Mesendoderm (in vitro differentiated cells): ENCODE data around the gene CGN.

Experiments
- DNase-seq: peaks from one replicate; pipeline ENCODE4 v3.0.0; 2013
- H2AK5ac ChIP-seq: 2 replicates; pipeline ENCODE4 v1.6.1; 2013; ENCODE audit warnings: low read length, inconsistent platforms
- H2BK120ac ChIP-seq: 2 replicates; pipeline ENCODE4 v1.6.1; 2013; ENCODE audit warnings: low read depth, mild to moderate bottlenecking, low read length, moderate library complexity, mixed read lengths
- H2BK15ac ChIP-seq: replicated peaks from 2 replicates; pipeline ENCODE4 v1.6.1; 2013; ENCODE audit warnings: low read depth, mild to moderate bottlenecking, moderate library complexity
- H2BK5ac ChIP-seq: 2 replicates; pipeline ENCODE4 v1.6.1; 2013; ENCODE audit warnings: low read length, inconsistent platforms
- H3K18ac ChIP-seq: 2 replicates; pipeline ENCODE4 v1.6.1; 2013; ENCODE audit warnings: mild to moderate bottlenecking, low read length, mixed read lengths
- H3K23ac ChIP-seq: one replicate; pipeline ENCODE4 v1.6.1; 2013; ENCODE audit warnings: low read length
- H3K27ac ChIP-seq: 2 replicates; pipeline ENCODE4 v1.5.1; 2013; ENCODE audit warnings: low read depth, mild to moderate bottlenecking, inconsistent platforms, low read length, moderate library complexity
- H3K27me3 ChIP-seq: 2 replicates; pipeline ENCODE4 v1.6.1; 2013; ENCODE audit warnings: low read length, control low read depth, mild to moderate bottlenecking, inconsistent platforms; ENCODE audit not compliant: insufficient read depth, poor library complexity
- H3K36me3 ChIP-seq: 2 replicates; pipeline ENCODE4 v1.6.1; 2013; ENCODE audit warnings: low read length, inconsistent platforms; ENCODE audit not compliant: control insufficient read depth, insufficient read depth
- H3K4ac ChIP-seq: one replicate; pipeline ENCODE4 v1.6.1; 2013; ENCODE audit warnings: low read depth, mild to moderate bottlenecking, low read length, moderate library complexity
- H3K4me1 ChIP-seq: 2 replicates; pipeline ENCODE4 v1.6.1; 2013; ENCODE audit warnings: low read depth, low read length, inconsistent platforms; ENCODE audit not compliant: control insufficient read depth
- H3K4me2 ChIP-seq: 2 replicates; pipeline ENCODE4 v1.6.1; 2013; ENCODE audit warnings: low read length
- H3K4me3 ChIP-seq: 2 replicates; pipeline ENCODE4 v1.5.1; 2013; ENCODE audit warnings: mild to moderate bottlenecking, low read length
- H3K56ac ChIP-seq: one replicate; pipeline ENCODE4 v1.6.1; 2013; ENCODE audit warnings: low read length
- H3K79me1 ChIP-seq: 2 replicates; pipeline ENCODE4 v1.6.1; 2013; ENCODE audit warnings: low read length, inconsistent platforms
- H3K79me2 ChIP-seq: 2 replicates; pipeline ENCODE4 v1.6.1; 2013; ENCODE audit warnings: mild to moderate bottlenecking, low read length; ENCODE audit not compliant: control insufficient read depth, insufficient read depth
- H3K9ac ChIP-seq: 2 replicates; pipeline ENCODE4 v1.6.1; 2013; ENCODE audit warnings: low read length, inconsistent platforms
- H4K5ac ChIP-seq: one replicate; pipeline ENCODE4 v1.6.1; 2013; ENCODE audit warnings: low read length
- H4K8ac ChIP-seq: one replicate; pipeline ENCODE4 v1.6.1; 2013; ENCODE audit warnings: low read depth, mild to moderate bottlenecking, control low read depth, low read length, moderate library complexity
- WGBS: extraction: QIAGEN DNeasy Blood & Tissue Kit; methylation state at CpG from one replicate; pipeline ENCODE4 v1.1.7; 2013; ENCODE audit warnings: low lambda C conversion rate, missing lambda C conversion rate; ENCODE audit not compliant: insufficient coverage; ENCODE audit errors: extremely low coverage; 5-methylcytosine and 5-hydroxymethylcytosine counted together

Gene CGN

DNA sequence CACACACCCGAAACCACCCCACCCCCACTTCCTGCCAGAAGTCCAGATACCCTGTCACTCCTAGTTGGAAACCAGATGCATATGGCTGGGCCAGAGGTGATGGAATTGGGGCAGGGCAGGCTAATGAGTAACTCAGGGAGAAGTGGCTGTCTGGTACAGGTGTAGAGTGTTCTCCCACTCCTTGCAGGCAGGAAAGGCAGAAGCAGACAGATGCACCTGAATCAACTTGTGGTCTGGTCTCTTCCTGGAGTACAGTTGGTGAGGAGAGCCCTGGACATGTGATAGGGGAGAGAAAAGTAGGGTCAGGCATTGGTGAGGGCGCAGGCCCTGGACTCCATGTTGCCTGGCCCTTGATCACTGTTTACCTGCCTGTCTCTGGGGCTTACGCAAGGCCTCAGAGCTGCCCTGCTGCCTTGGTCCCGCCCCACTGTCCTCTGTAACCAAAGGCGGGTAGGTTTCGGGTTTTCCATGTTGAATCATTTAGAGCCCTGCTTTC is 2.5 kb downstream of the CGN start:
- Histone ChIP-seq H4K5ac (no peak overlapping the region), H3K18ac (peak overlapping the region; percentile 28), H4K8ac (no peak overlapping the region), H3K79me1 (peaks cover 2% of the 10 kb centered on the region), H3K4me2 (peak overlapping the region; percentile 1), H2AK5ac (no peak overlapping the region), H3K4me3 (no peak overlapping the region), H2BK120ac (no peak overlapping the region), H3K36me3 (no peaks in the 10 kb centered on the region), H3K23ac (no peak overlapping the region), H3K56ac (peak overlapping the region; percentile 61), H3K4me1 (peaks cover 22% of the 10 kb centered on the region), H3K79me2 (no peaks in the 10 kb centered on the region), H2BK15ac (no peak overlapping the region), H3K4ac (no peak overlapping the region), H3K9ac (peak overlapping the region; percentile 4), H2BK5ac (peak overlapping the region; percentile 10), H3K27me3 (no peaks in the 10 kb centered on the region), H3K27ac (peak overlapping the region; percentile 22)
- no CpG with 5 or more reads among the region's 6 CpGs for WGBS
- peak; percentile 80 for DNase-seq

DNA sequence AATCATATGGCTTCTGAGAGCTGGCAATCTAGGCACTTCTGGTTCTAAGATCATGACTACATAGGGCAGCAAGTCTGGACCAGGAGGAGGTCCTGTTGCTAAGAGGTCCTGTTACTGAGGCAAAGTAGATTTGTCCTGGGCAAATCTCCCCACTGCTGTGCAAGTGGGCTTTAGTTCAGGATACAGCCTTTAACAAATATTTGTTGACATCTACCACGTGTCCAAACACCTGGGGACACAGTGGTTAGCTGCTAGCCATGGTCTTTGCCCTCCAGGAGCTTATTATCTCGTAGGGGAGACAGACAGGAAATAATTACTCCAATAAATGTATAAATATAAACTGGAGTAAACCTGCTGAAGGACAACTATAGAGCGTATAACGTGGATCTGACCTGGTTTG is 3.2 kb downstream of the CGN start:
- Histone ChIP-seq H3K9ac (peak overlapping the region; percentile 4), H2BK15ac (no peak overlapping the region), H2AK5ac (no peak overlapping the region), H3K4me1 (peaks cover 22% of the 10 kb centered on the region), H3K27me3 (no peaks in the 10 kb centered on the region), H4K5ac (no peak overlapping the region), H3K4me2 (no peak overlapping the region), H3K4me3 (no peak overlapping the region), H2BK120ac (no peak overlapping the region), H3K36me3 (no peaks in the 10 kb centered on the region), H4K8ac (no peak overlapping the region), H3K79me2 (no peaks in the 10 kb centered on the region), H3K27ac (peak overlapping the region; percentile 8), H3K23ac (no peak overlapping the region), H3K18ac (peak overlapping the region; percentile 28), H2BK5ac (peak overlapping the region; percentile 10), H3K79me1 (peaks cover 2% of the 10 kb centered on the region), H3K56ac (peak overlapping the region; percentile 61), H3K4ac (no peak overlapping the region)
- no peak for DNase-seq
- WGBS: no CpG with 5 or more reads among the region's 4 CpGs

- Histone ChIP-seq H3K4me1 (peaks cover 22% of the 10 kb centered on the region), H2BK15ac (no peak overlapping the region), H3K36me3 (no peaks in the 10 kb centered on the region), H3K4ac (no peak overlapping the region), H3K23ac (no peak overlapping the region), H3K56ac (no peak overlapping the region), H3K79me1 (peaks cover 2% of the 10 kb centered on the region), H3K18ac (no peak overlapping the region), H3K9ac (no peak overlapping the region), H3K79me2 (no peaks in the 10 kb centered on the region), H3K4me3 (no peak overlapping the region), H3K4me2 (no peak overlapping the region), H2BK120ac (no peak overlapping the region), H4K8ac (no peak overlapping the region), H3K27ac (no peak overlapping the region), H4K5ac (no peak overlapping the region), H2AK5ac (no peak overlapping the region), H2BK5ac (no peak overlapping the region), H3K27me3 (no peaks in the 10 kb centered on the region)
- WGBS: no CpG with 5 or more reads among the region's 4 CpGs
- DNase-seq: no peak
Measured at GRCh38 chr1:151515265-151515664, 4.1 kb downstream of the CGN start.

DNA sequence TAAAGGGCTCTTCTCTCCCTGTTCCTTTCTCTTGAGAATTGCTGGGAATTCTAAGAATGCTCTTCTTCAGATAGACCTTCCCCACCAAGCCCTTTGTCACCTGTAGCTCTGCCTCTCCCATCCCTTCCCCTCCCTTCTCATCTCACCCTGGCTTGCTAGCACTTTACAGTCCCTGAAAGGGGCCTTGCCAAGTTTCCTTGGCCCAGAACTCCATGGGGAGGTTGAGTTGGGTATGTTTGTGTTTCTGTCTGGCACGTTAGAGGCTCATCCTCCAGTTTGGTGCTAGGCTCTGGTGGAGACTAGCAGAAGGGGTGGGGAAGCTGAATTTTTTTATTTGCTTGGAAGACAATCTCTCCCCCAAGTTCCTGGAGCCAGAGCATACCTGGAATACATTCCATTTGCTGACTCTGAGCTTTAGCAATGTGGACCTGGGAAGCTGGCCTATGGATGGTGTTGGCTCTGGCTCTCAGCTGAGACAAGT is 4.9 kb downstream of the CGN start:
- Histone ChIP-seq H3K56ac (peak overlapping the region; percentile 40), H3K4ac (no peak overlapping the region), H3K4me2 (no peak overlapping the region), H2BK5ac (peak overlapping the region; percentile 3), H3K4me1 (peaks cover 22% of the 10 kb centered on the region), H3K27ac (peak overlapping the region; percentile 32), H2BK120ac (no peak overlapping the region), H3K36me3 (no peaks in the 10 kb centered on the region), H3K79me1 (peaks cover 2% of the 10 kb centered on the region), H3K18ac (no peak overlapping the region), H3K27me3 (no peaks in the 10 kb centered on the region), H3K9ac (peak overlapping the region; percentile 20), H2AK5ac (no peak overlapping the region), H3K23ac (no peak overlapping the region), H3K79me2 (no peaks in the 10 kb centered on the region), H4K5ac (no peak overlapping the region), H4K8ac (no peak overlapping the region), H2BK15ac (no peak overlapping the region), H3K4me3 (no peak overlapping the region)
- WGBS: no CpG with 5 or more reads among the region's 1 CpG
- peak; percentile 97 for DNase-seq

DNA sequence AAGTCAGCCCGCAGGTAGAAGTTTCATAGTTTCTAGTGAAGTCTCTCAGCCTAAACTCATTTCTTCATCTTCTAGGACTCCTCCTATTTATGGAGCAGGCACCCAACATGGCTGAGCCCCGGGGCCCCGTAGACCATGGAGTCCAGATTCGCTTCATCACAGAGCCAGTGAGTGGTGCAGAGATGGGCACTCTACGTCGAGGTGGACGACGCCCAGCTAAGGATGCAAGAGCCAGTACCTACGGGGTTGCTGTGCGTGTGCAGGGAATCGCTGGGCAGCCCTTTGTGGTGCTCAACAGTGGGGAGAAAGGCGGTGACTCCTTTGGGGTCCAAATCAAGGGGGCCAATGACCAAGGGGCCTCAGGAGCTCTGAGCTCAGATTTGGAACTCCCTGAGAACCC is 7.2 kb downstream of the CGN start:
- Histone ChIP-seq H2BK5ac (no peak overlapping the region), H2AK5ac (no peak overlapping the region), H3K79me1 (peaks cover 2% of the 10 kb centered on the region), H2BK15ac (no peak overlapping the region), H3K4me2 (no peak overlapping the region), H3K27me3 (no peaks in the 10 kb centered on the region), H3K9ac (no peak overlapping the region), H3K27ac (no peak overlapping the region), H3K79me2 (no peaks in the 10 kb centered on the region), H3K56ac (no peak overlapping the region), H3K4me3 (no peak overlapping the region), H4K8ac (no peak overlapping the region), H2BK120ac (no peak overlapping the region), H3K18ac (no peak overlapping the region), H3K23ac (no peak overlapping the region), H3K36me3 (no peaks in the 10 kb centered on the region), H3K4me1 (peaks cover 12% of the 10 kb centered on the region), H4K5ac (no peak overlapping the region), H3K4ac (no peak overlapping the region)
- DNase-seq: no peak
- no CpG with 5 or more reads among the region's 12 CpGs for WGBS

GRCh38 chr1:151518936-151519335 is 7.7 kb downstream of the CGN start:
- H2BK15ac ChIP-seq: no peak overlapping the region
- no peaks in the 10 kb centered on the region for H3K36me3 ChIP-seq
- no peak overlapping the region for H3K18ac ChIP-seq
- no peak overlapping the region for H3K4me3 ChIP-seq
- no peak overlapping the region for H4K5ac ChIP-seq
- peak overlapping the region; percentile 22 for H3K27ac ChIP-seq
- H2AK5ac ChIP-seq: no peak overlapping the region
- no peak for DNase-seq
- no peaks in the 10 kb centered on the region for H3K79me2 ChIP-seq
- no peak overlapping the region for H3K23ac ChIP-seq
- peaks cover 7% of the 10 kb centered on the region for H3K4me1 ChIP-seq
- no peaks in the 10 kb centered on the region for H3K27me3 ChIP-seq
- H3K9ac ChIP-seq: no peak overlapping the region
- no peak overlapping the region for H3K4me2 ChIP-seq
- no peak overlapping the region for H4K8ac ChIP-seq
- no peak overlapping the region for H3K56ac ChIP-seq
- H3K79me1 ChIP-seq: peaks cover 2% of the 10 kb centered on the region
- no peak overlapping the region for H2BK5ac ChIP-seq
- H2BK120ac ChIP-seq: no peak overlapping the region
- no CpG with 5 or more reads among the region's 15 CpGs for WGBS
- no peak overlapping the region for H3K4ac ChIP-seq
